Activated CD4-positive, alpha-beta T cell treated with anti-CD3 and anti-CD28 coated beads, Interleukin-2, amount 50 U/mL, for 4 hours (primary cell): Measurements from ENCODE around the gene SBDS.
A peak's percentile ranks its signal among the peaks of the same experiment; 100 is the strongest.
"Not testable (repeated sequence)": the region's sequence is repeated elsewhere in the genome, so short reads cannot be mapped to it uniquely, and the experiment has no call there.

Experiments used
- DNase-seq, 2 experiments: peaks; one replicate each; pipeline ENCODE4 v3.0.0-alpha.2; 2020

The SBDS gene

GRCh38 chr7:66995050-66995776 is at the start of gene SBDS:
Gene SBDS, minus strand, starts transcription at chr7:66995586. Its CDS starts 169 bp downstream, at chr7:66995417.
- peak; percentile 90 to 91 for DNase-seq

GRCh38 chr7:67043559-67043930 is 48.2 kb upstream of the SBDS start:
- not testable (repeated sequence) for DNase-seq

- DNase-seq: not testable (repeated sequence)
These were observed 47.6 kb upstream of the SBDS start for GRCh38 chr7:67042781-67043558.

GRCh38 chr7:67040832-67041231 is 45.4 kb upstream of the SBDS start:
- not testable (repeated sequence) for DNase-seq

GRCh38 chr7:67036432-67037395 is 41.3 kb upstream of the SBDS start:
- DNase-seq: not testable (repeated sequence)

- DNase-seq: no peak
These were observed 37.9 kb upstream of the SBDS start for GRCh38 chr7:67033251-67033650.

GRCh38 chr7:67031685-67032084 is 36.3 kb upstream of the SBDS start:
- not testable (repeated sequence) for DNase-seq

- DNase-seq: not testable (repeated sequence)
These were observed 30.1 kb upstream of the SBDS start for GRCh38 chr7:67025459-67025858.

GRCh38 chr7:67022511-67022910 is 27.1 kb upstream of the SBDS start:
- DNase-seq: no peak

GRCh38 chr7:67021260-67021659 is 25.9 kb upstream of the SBDS start:
- DNase-seq: no peak

GRCh38 chr7:67019562-67020390 is 24.4 kb upstream of the SBDS start:
- DNase-seq: no peak

GRCh38 chr7:67018940-67019339 is 23.6 kb upstream of the SBDS start:
- no peak for DNase-seq

GRCh38 chr7:67017971-67018370 is 22.6 kb upstream of the SBDS start:
- DNase-seq: not testable (repeated sequence)

- DNase-seq: not testable (repeated sequence)
These were observed 18.8 kb upstream of the SBDS start for GRCh38 chr7:67014076-67014622.

- not testable (repeated sequence) for DNase-seq
These were observed 14.3 kb upstream of the SBDS start for GRCh38 chr7:67009677-67010076.

- no peak for DNase-seq
These were observed 12.9 kb upstream of the SBDS start for GRCh38 chr7:67008260-67008659.

GRCh38 chr7:67006965-67007364 is 11.6 kb upstream of the SBDS start:
- DNase-seq: no peak

- DNase-seq: not testable (repeated sequence)
These were observed 8.8 kb upstream of the SBDS start for GRCh38 chr7:67004145-67004544.

- DNase-seq: not testable (repeated sequence)
These were observed 5.3 kb upstream of the SBDS start for GRCh38 chr7:67000601-67001258.

GRCh38 chr7:66996444-66997191 is 1.2 kb upstream of the SBDS start, which contains the start of gene TYW1:
Gene TYW1, plus strand, starts transcription at chr7:66996833. Its CDS starts 146 bp downstream, at chr7:66996979.
- peak; percentile 97 to 99 for DNase-seq
